Activated CD4-positive, alpha-beta T cell treated with anti-CD3 and anti-CD28 coated beads, Interleukin-2, amount 10 ng/mL, durations not matched to agents 24 days and 14 days (primary cell): Measurements from ENCODE around the gene UBL3. TPM values are rescaled to one million over a fixed set of nuclear protein-coding genes. Genes with fewer than 3 reads are reported as not detected.
A peak's percentile ranks its signal among the peaks of the same experiment; 100 is the strongest.

Experiments
- DNase-seq: peaks from one replicate; pipeline ENCODE4 v3.0.0; 2022
- H3K27ac Mint-ChIP-seq: one replicate; pipeline ENCODE4 v1.8.0; 2022; ENCODE audit warnings: mild to moderate bottlenecking, mixed read lengths
- H3K27me3 Mint-ChIP-seq: one replicate; pipeline ENCODE4 v1.8.0; 2022; ENCODE audit warnings: mixed read lengths
- H3K36me3 Mint-ChIP-seq: one replicate; pipeline ENCODE4 v1.8.0; 2022; ENCODE audit warnings: low read depth, mild to moderate bottlenecking, mixed read lengths
- H3K4me1 Mint-ChIP-seq: one replicate; pipeline ENCODE4 v1.8.0; 2021; ENCODE audit warnings: mixed read lengths
- H3K4me3 Mint-ChIP-seq: one replicate; pipeline ENCODE4 v1.8.0; 2022; ENCODE audit warnings: mild to moderate bottlenecking, moderate library complexity, mixed read lengths
- H3K9me3 Mint-ChIP-seq: one replicate; pipeline ENCODE4 v1.8.0; 2021; ENCODE audit warnings: mixed read lengths
- intact Hi-C: fragments of 100-400 bp; cut with micrococcal nuclease; formaldehyde crosslinking; loops from one replicate; pipeline ENCODE4 v1.15.1; 2023
- total RNA-seq: library from RNA; stranded (reverse); gene quantifications from 2 replicates; pipeline ENCODE4 v1.2.3, GENCODE V29; 2022

Gene UBL3
- total RNA-seq, 1 donor from 2014 or later, result 10.1 TPM

DNA sequence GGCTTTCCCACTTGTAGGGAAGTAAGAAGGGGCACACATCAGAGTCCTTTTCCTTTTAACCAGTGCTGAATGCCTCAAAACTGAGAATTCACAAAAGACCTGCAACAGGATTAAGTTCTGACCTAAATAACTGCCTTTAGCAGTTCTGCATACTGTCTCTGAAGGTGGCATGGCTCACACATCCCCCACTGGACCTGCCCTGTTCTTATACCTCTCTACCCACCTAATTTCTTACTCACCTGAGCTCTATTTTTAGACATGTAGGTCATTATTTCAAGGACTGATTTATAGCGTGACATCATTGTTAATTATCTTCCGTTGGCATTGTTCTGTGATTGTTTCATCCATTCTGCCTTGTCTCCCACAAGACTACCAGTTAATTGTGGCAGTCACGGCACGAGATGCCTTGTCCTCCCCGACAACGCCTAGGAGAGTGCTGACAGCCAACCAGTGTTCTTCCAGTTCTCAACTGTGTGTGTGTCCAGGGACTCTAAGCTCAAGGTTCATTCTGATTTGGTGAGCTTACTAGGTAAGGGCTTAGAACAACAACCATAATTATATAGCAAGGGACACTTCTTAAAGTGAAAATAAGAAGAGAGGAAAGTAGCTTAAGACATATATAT is 27.1 kb upstream of the UBL3 start:
- Mint-ChIP-seq H3K27ac (no peak overlapping the region), H3K27me3 (peaks cover 35% of the 10 kb centered on the region), H3K9me3 (no peaks in the 10 kb centered on the region), H3K4me3 (no peak overlapping the region), H3K4me1 (peaks cover 3% of the 10 kb centered on the region), H3K36me3 (no peaks in the 10 kb centered on the region)
- DNase-seq, result no peak
- intact Hi-C loops, result no loop called here

DNA sequence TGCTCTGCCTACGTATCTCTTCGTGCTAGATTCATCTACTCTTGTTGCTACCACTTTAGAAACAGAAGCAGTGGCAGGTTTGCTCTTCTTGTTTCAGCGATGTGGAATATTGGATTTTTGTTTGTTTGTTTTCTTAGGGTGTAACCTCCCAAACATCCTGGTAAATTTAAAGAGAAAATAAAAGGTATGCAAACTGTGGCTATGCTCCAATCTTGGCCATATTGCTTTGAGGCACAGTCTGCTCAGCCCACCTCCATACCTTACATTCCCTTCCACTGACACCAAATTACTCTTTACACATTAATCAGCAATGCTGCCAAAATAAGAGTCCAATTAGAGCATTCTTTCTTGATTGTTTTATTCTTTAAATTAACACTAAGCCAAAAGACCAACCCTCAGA is 25.2 kb upstream of the UBL3 start:
- no peaks in the 10 kb centered on the region for H3K9me3 Mint-ChIP-seq
- no peaks in the 10 kb centered on the region for H3K4me1 Mint-ChIP-seq
- no peak overlapping the region for H3K4me3 Mint-ChIP-seq
- H3K27me3 Mint-ChIP-seq, result peaks cover 38% of the 10 kb centered on the region
- intact Hi-C loops, result no loop called here
- DNase-seq, result no peak
- no peaks in the 10 kb centered on the region for H3K36me3 Mint-ChIP-seq
- no peak overlapping the region for H3K27ac Mint-ChIP-seq

DNA sequence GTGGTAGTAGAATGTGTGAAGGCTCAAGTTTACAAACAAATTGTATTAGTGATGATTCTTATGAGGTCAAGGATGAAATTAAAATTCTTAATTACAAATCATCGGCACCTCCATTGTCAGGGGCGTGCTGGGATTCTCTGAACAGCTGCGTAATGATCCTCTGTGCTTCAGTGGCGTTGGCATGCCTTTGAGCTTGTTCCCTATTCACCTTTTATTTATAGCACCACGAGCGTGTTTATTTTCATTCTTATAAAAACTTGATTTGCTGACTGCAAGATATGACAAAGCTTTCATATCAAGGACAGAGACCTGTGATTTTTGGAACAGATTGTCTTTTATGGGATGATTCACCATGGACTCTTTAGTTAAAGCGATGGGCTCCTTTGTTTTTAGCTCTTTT is 18.2 kb upstream of the UBL3 start:
- H3K27ac Mint-ChIP-seq, result no peak overlapping the region
- no peaks in the 10 kb centered on the region for H3K36me3 Mint-ChIP-seq
- H3K4me3 Mint-ChIP-seq, result no peak overlapping the region
- H3K4me1 Mint-ChIP-seq, result no peaks in the 10 kb centered on the region
- peaks cover 40% of the 10 kb centered on the region for H3K27me3 Mint-ChIP-seq
- peaks cover 7% of the 10 kb centered on the region for H3K9me3 Mint-ChIP-seq
- no peak for DNase-seq
- intact Hi-C loops, result no loop called here

GRCh38 chr13:29865934-29866333 is 15.5 kb upstream of the UBL3 start:
- Mint-ChIP-seq H3K27me3 (peaks cover 29% of the 10 kb centered on the region), H3K9me3 (peaks cover 23% of the 10 kb centered on the region), H3K4me3 (no peak overlapping the region), H3K4me1 (no peaks in the 10 kb centered on the region), H3K36me3 (no peaks in the 10 kb centered on the region), H3K27ac (no peak overlapping the region)
- intact Hi-C loops, result no loop called here
- DNase-seq, result no peak

GRCh38 chr13:29861694-29862110 is 11.3 kb upstream of the UBL3 start:
- Mint-ChIP-seq H3K9me3 (peaks cover 21% of the 10 kb centered on the region), H3K4me3 (no peak overlapping the region), H3K36me3 (no peaks in the 10 kb centered on the region), H3K4me1 (peaks cover 9% of the 10 kb centered on the region), H3K27ac (no peak overlapping the region), H3K27me3 (peaks cover 13% of the 10 kb centered on the region)
- no peak for DNase-seq
- intact Hi-C loops, result no loop called here

- H3K4me3 Mint-ChIP-seq, result no peak overlapping the region
- intact Hi-C loops, result no loop called here
- H3K27ac Mint-ChIP-seq, result no peak overlapping the region
- peaks cover 4% of the 10 kb centered on the region for H3K27me3 Mint-ChIP-seq
- peaks cover 22% of the 10 kb centered on the region for H3K9me3 Mint-ChIP-seq
- H3K36me3 Mint-ChIP-seq, result no peaks in the 10 kb centered on the region
- DNase-seq, result no peak
- H3K4me1 Mint-ChIP-seq, result peaks cover 17% of the 10 kb centered on the region
These were observed 9.6 kb upstream of the UBL3 start for GRCh38 chr13:29859971-29860370.

- H3K27ac Mint-ChIP-seq, result no peak overlapping the region
- peaks cover 22% of the 10 kb centered on the region for H3K4me1 Mint-ChIP-seq
- H3K4me3 Mint-ChIP-seq, result no peak overlapping the region
- peaks cover 2% of the 10 kb centered on the region for H3K27me3 Mint-ChIP-seq
- H3K36me3 Mint-ChIP-seq, result no peaks in the 10 kb centered on the region
- DNase-seq, result peak; percentile 56
- H3K9me3 Mint-ChIP-seq, result peaks cover 22% of the 10 kb centered on the region
- intact Hi-C loops, result no loop called here
These were observed 8.2 kb upstream of the UBL3 start for GRCh38 chr13:29858667-29859066.

GRCh38 chr13:29858231-29858630 is 7.8 kb upstream of the UBL3 start:
- H3K27ac Mint-ChIP-seq, result no peak overlapping the region
- no peaks in the 10 kb centered on the region for H3K36me3 Mint-ChIP-seq
- H3K27me3 Mint-ChIP-seq, result peaks cover 2% of the 10 kb centered on the region
- H3K4me1 Mint-ChIP-seq, result peaks cover 25% of the 10 kb centered on the region
- intact Hi-C loops, result no loop called here
- H3K9me3 Mint-ChIP-seq, result peaks cover 22% of the 10 kb centered on the region
- peak; percentile 38 for DNase-seq
- H3K4me3 Mint-ChIP-seq, result no peak overlapping the region

DNA sequence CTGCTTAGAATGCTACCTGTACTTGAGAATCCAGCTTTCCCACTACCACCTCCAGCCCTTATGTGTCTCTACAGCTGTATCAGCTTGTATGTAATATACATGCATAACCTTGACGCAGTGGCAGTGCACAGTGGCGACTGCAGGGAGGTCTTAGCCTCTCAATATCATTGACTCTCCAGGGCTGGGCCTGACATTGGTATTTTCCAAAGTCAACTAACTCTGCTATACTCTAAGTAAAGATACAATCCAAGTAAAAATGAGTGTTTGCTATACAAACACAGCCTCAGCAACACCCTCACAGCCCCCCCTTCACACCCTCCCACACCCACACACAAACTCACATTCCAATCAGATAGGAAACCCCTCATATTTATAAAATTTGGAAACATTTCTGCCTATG is 6.7 kb upstream of the UBL3 start:
- H3K4me3 Mint-ChIP-seq, result no peak overlapping the region
- H3K4me1 Mint-ChIP-seq, result peaks cover 30% of the 10 kb centered on the region
- no peaks in the 10 kb centered on the region for H3K27me3 Mint-ChIP-seq
- no peaks in the 10 kb centered on the region for H3K36me3 Mint-ChIP-seq
- intact Hi-C loops, result no loop called here
- peaks cover 17% of the 10 kb centered on the region for H3K9me3 Mint-ChIP-seq
- peak; percentile 47 for DNase-seq
- H3K27ac Mint-ChIP-seq, result no peak overlapping the region

DNA sequence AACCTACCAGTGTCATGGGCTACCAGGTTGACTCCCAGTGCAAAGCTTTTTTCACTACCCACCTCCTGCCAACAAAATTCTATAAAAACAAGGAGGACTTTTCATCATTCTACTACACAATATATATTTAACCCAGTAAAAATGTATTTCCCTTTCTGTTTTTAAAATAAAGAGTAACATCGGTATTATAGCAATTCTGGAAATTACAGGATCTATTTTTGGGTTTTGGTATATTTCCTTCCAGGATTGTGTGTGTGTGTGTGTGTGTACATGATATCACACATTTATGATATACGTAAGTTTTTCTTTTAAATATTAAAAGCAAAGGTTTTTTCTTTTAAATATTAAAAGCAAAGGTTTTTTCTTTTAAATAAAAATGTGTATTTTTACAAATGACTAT is 6.0 kb upstream of the UBL3 start:
- Mint-ChIP-seq H3K9me3 (peaks cover 12% of the 10 kb centered on the region), H3K36me3 (no peaks in the 10 kb centered on the region), H3K27ac (no peak overlapping the region), H3K4me3 (no peak overlapping the region), H3K27me3 (no peaks in the 10 kb centered on the region), H3K4me1 (peaks cover 30% of the 10 kb centered on the region)
- intact Hi-C loops, result no loop called here
- DNase-seq, result no peak

DNA sequence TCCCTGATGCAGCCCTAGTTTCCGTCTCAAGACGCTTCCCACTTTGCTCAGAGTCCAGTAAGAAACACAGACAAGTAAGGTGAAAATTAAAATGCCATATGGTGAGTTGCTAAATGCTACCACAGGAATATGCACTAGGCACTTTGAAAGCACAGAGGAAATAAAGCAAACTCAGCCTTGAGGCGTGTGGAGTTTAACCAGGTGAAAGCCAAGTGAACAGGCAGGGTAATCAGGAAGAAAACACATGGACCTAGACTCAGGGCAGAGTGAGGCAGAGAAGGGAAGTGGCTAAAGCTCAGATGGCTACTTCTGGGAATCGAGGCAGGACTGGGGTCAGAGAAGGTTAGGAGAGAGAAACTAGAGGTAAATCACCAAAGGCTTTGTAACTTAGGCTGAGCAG is 5.4 kb upstream of the UBL3 start:
- intact Hi-C loops, result no loop called here
- no peaks in the 10 kb centered on the region for H3K27me3 Mint-ChIP-seq
- H3K36me3 Mint-ChIP-seq, result no peaks in the 10 kb centered on the region
- H3K4me1 Mint-ChIP-seq, result peaks cover 32% of the 10 kb centered on the region
- H3K27ac Mint-ChIP-seq, result no peak overlapping the region
- H3K9me3 Mint-ChIP-seq, result peaks cover 5% of the 10 kb centered on the region
- H3K4me3 Mint-ChIP-seq, result no peak overlapping the region
- peak; percentile 54 for DNase-seq

- peak overlapping the region; percentile 56 for H3K27ac Mint-ChIP-seq
These were observed 4.6 kb upstream of the UBL3 start for GRCh38 chr13:29855009-29855408.

GRCh38 chr13:29853131-29853530 is 2.7 kb upstream of the UBL3 start:
- no peak overlapping the region for H3K27ac Mint-ChIP-seq
- peak; percentile 54 for DNase-seq
- H3K27me3 Mint-ChIP-seq, result no peaks in the 10 kb centered on the region
- intact Hi-C loops, result no loop called here
- H3K4me3 Mint-ChIP-seq, result no peak overlapping the region
- H3K9me3 Mint-ChIP-seq, result peaks cover 5% of the 10 kb centered on the region
- H3K4me1 Mint-ChIP-seq, result peaks cover 34% of the 10 kb centered on the region
- H3K36me3 Mint-ChIP-seq, result peaks cover 6% of the 10 kb centered on the region

More at GRCh38 chr13:29855009-29855408, 4.6 kb upstream of the UBL3 start:
- intact Hi-C loops, result no loop called here
- no peak overlapping the region for H3K4me3 Mint-ChIP-seq
- H3K9me3 Mint-ChIP-seq, result peaks cover 5% of the 10 kb centered on the region
- peaks cover 33% of the 10 kb centered on the region for H3K4me1 Mint-ChIP-seq
- DNase-seq, result peak; percentile 45
- peaks cover 2% of the 10 kb centered on the region for H3K36me3 Mint-ChIP-seq
- H3K27me3 Mint-ChIP-seq, result no peaks in the 10 kb centered on the region

- Mint-ChIP-seq H3K27me3 (no peaks in the 10 kb centered on the region), H3K4me3 (no peak overlapping the region), H3K36me3 (peaks cover 8% of the 10 kb centered on the region), H3K4me1 (peaks cover 36% of the 10 kb centered on the region), H3K27ac (no peak overlapping the region), H3K9me3 (peaks cover 5% of the 10 kb centered on the region)
- DNase-seq, result peak; percentile 52
- intact Hi-C loops, result no loop called here
These were observed 2.1 kb upstream of the UBL3 start for GRCh38 chr13:29852472-29853054.
